Measurements from ENCODE around the gene BORCS5. TPM values are rescaled to one million over a fixed set of nuclear protein-coding genes. Genes with fewer than 3 reads are reported as not detected.

BORCS5 gene
- total and polyA plus RNA-seq, 12 donors = 3.6 to 30.1 (median 10.6) TPM

DNA sequence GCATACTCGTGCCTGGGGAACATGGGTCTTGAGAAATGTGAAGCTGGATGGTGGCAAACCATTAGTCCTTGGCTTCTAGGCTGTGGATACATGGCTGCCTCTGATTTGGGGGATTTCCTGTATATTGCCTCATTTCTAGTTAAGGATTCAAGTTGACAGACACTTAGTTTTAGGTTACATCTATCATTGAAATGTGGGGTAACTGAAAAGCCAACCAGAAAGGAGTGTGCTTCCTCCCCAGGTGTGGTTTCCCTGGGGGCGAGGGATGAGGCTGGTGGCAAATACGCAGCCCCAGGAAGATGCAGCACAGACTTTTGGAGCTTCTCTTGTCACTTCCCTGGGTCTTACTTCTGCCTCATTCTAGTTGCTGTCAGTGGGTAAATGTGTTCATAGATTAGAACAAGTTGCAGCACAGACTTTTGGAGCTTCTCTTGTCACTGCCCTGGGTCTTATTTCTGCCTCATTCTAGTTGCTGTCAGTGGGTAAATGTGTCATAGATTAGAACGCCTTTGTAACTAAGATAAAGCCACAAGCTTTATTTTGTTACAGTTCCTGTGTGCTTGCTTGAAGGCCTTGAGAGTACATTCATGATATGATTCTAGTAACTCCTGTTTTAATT is 85.1 kb downstream of the BORCS5 start:
- H3K36me3 ChIP-seq (replicated peaks in 1 of 2) = no peaks in the 10 kb centered on the region
- no peak overlapping the region for H3K4me3 ChIP-seq
- TF ChIP-seq POLR2A (IDR thresholded peaks at IDR 0.05) = peak in 1 of 2 donors; percentile 35
- TF ChIP-seq, protein P1, sequence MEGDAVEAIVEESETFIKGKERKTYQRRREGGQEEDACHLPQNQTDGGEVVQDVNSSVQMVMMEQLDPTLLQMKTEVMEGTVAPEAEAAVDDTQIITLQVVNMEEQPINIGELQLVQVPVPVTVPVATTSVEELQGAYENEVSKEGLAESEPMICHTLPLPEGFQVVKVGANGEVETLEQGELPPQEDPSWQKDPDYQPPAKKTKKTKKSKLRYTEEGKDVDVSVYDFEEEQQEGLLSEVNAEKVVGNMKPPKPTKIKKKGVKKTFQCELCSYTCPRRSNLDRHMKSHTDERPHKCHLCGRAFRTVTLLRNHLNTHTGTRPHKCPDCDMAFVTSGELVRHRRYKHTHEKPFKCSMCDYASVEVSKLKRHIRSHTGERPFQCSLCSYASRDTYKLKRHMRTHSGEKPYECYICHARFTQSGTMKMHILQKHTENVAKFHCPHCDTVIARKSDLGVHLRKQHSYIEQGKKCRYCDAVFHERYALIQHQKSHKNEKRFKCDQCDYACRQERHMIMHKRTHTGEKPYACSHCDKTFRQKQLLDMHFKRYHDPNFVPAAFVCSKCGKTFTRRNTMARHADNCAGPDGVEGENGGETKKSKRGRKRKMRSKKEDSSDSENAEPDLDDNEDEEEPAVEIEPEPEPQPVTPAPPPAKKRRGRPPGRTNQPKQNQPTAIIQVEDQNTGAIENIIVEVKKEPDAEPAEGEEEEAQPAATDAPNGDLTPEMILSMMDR (IDR thresholded peaks at IDR 0.05) = no peak
- H3K9me3 ChIP-seq (replicated peaks in 1 of 3) = no peaks in the 10 kb centered on the region
- peak overlapping the region; percentile 57 to 86 (median 61) for H3K27ac ChIP-seq
- WGBS, 4 donors = 58 to 70% (median 66%) methylated on average over 4 of the region's 4 CpGs
- DNase-seq = peak in 3 of 7 donors; percentile 32 to 56 (median 40)
- peaks cover 6 to 28% of the 10 kb centered on the region in 2 donors for H3K4me1 ChIP-seq (replicated peaks in 1 of 2)
- intact Hi-C loops (cut with DNase I) = no loop called here
- no peaks in the 10 kb centered on the region for H3K27me3 ChIP-seq

DNA sequence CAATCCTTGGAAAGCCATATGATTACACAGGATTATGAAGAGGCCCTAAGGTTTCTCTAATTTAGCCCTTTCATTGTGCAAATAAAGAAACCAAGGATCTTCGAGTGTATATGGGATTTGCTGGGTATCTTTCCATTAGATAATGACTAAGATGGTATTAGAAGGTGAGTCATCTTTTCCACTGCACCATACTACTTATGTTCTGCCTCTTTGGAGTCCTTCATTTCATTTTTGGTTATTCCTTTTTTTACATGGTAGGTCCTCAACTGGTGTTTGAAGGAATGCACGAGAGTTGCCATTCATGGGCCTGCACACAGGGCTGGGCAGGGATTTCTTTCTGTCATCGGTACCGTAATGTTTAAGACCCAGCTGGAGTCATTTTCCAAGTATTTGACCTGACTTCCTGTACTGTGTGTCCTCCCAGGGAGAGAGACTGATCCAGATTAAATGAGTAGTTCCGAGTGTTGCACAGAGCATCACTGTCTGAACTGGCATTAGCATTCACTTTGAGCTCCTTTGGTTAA is 85.7 kb downstream of the BORCS5 start:
- no peak overlapping the region for H3K4me3 ChIP-seq
- peak overlapping the region; percentile 57 to 86 (median 62) for H3K27ac ChIP-seq
- no peak for DNase-seq
- no peaks in the 10 kb centered on the region for H3K9me3 ChIP-seq (replicated peaks in 1 of 3)
- no peaks in the 10 kb centered on the region for H3K36me3 ChIP-seq (replicated peaks in 1 of 2)
- H3K27me3 ChIP-seq = no peaks in the 10 kb centered on the region
- TF ChIP-seq POLR2A (IDR thresholded peaks at IDR 0.05) = no peak
- TF ChIP-seq, protein P1 (IDR thresholded peaks at IDR 0.05) = no peak
- H3K4me1 ChIP-seq (replicated peaks in 1 of 2) = peaks cover 6 to 28% of the 10 kb centered on the region in 2 donors
- 62 to 75% (median 69%) methylated on average over 5 of the region's 5 CpGs for WGBS, 4 donors
- intact Hi-C loops (cut with DNase I) = no loop called here

DNA sequence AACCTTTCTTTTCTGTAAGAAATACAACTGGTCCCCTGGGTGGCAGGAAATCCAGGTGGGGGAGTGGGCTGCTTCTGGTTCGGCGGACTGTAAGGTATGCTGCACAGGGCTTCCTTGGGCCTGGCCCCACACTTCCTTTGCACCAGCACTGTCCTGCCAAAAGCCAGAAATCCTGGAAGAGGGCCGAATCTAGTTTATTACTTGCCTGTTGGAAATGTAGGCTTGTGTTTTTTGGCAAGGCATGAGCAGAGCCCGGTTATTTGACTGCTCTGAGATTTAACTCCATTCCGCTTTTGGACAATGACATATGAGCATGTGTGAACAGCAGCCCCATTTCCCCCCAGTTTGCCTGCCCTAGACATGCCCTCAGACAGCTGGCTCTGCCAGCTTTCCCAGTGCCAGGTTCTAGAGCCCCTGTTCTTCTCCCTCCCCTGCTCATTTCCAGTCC is 86.6 kb downstream of the BORCS5 start:
- peak in 6 of 7 donors; percentile 32 to 73 (median 44) for DNase-seq
- Histone ChIP-seq H3K4me3 (no peak overlapping the region), H3K9me3 (replicated peaks in 1 of 3) (no peaks in the 10 kb centered on the region), H3K4me1 (replicated peaks in 1 of 2) (peaks cover 6 to 28% of the 10 kb centered on the region in 2 donors), H3K36me3 (replicated peaks in 1 of 2) (no peaks in the 10 kb centered on the region), H3K27ac (peak overlapping the region in 4 of 5 donors; percentile 61 to 86 (median 73)), H3K27me3 (no peaks in the 10 kb centered on the region)
- 59 to 74% (median 71%) methylated on average over 5 of the region's 5 CpGs for WGBS, 4 donors
- intact Hi-C loops (cut with DNase I) = no loop called here
- TF ChIP-seq POLR2A (IDR thresholded peaks at IDR 0.05) = no peak
- TF ChIP-seq, protein P1 (IDR thresholded peaks at IDR 0.05) = no peak

DNA sequence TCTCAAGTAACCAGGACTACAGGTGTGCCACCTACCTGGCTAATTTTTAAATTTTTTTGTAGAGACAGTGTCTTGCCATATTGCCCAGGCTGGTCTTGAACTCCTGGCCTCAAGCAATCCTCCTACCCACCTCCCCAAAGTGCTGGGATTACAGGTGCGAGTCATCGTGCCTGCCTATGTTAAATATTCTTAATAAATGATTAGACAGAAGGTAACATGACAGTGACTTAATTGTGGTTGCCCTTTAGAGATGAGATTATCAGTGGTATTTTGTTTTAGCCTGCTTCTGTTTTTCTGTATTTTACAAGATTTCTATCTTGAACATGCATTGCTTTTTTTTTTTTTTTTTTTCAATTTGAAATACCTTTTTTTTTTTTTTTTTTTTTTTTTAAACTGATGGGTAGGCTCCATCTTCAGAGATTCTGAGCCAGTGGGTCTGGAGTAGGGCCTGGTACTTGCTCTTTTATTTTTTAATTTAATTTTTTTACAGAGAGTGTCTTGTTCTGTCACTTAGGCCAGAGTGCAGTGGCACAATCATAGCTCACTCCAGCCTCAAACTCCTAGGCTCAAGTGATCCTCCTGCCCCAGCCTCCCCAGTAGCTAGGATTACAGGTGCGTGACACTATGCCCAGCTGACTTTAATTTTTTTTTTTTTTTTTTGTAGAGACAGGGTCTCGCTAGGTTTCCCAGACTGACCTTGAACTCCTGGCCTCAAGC is 88.4 kb downstream of the BORCS5 start:
- intact Hi-C loops (cut with DNase I) = no loop called here
- Histone ChIP-seq H3K27ac (no peak overlapping the region), H3K4me1 (replicated peaks in 1 of 2) (peaks cover 6 to 35% of the 10 kb centered on the region in 2 donors), H3K4me3 (no peak overlapping the region), H3K36me3 (replicated peaks in 1 of 2) (no peaks in the 10 kb centered on the region), H3K9me3 (replicated peaks in 1 of 3) (no peaks in the 10 kb centered on the region), H3K27me3 (no peaks in the 10 kb centered on the region)
- 86 to 89% (median 89%) methylated on average over 4 of the region's 4 CpGs for WGBS, 4 donors
- no peak for DNase-seq
- TF ChIP-seq, protein P1 (IDR thresholded peaks at IDR 0.05) = no peak
- no peak for TF ChIP-seq POLR2A (IDR thresholded peaks at IDR 0.05)
